ENCODE data around the gene RGS3.

RGS3 gene

DNA sequence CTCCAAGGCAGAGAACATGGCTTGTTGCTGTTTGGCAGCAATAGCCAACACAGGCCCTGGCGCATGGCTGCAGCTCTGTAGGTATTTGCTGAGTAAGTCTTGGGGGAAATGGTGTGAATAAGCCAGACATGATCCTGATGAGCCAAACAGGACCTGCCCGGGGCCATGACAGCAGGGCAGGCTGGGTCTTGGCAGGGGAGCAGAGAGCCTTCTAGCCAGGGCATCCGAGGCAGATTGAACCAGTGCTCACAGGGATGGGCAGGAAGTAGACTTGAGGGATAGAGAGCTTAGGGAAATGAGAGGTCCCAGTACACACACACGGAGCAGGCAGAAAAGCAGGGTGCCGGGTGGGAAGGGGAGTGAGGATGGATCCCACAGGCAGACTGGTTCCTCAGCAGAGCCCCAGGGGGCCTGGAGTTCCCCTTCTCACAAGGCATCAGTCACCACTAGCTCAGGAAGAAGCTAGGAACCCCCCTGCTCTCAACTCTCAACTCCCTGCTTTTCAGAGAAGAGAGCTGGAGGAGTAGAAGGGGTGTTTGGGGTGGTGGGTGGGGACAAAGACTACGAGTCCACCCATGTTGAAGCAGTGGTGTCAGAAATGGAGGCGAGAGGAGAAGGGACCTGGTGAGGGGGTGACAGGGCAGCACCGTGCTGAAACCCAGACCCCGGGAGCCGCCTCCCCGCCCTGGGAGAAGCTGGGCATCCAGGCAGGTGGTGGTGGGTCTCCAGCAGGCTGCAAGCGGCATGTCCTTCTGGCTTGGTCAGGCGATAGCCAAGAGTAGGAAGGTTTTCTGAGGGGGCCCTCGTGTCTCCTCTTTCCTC is 111.1 kb downstream of the RGS3 start:
- no peak for DNase-seq

DNA sequence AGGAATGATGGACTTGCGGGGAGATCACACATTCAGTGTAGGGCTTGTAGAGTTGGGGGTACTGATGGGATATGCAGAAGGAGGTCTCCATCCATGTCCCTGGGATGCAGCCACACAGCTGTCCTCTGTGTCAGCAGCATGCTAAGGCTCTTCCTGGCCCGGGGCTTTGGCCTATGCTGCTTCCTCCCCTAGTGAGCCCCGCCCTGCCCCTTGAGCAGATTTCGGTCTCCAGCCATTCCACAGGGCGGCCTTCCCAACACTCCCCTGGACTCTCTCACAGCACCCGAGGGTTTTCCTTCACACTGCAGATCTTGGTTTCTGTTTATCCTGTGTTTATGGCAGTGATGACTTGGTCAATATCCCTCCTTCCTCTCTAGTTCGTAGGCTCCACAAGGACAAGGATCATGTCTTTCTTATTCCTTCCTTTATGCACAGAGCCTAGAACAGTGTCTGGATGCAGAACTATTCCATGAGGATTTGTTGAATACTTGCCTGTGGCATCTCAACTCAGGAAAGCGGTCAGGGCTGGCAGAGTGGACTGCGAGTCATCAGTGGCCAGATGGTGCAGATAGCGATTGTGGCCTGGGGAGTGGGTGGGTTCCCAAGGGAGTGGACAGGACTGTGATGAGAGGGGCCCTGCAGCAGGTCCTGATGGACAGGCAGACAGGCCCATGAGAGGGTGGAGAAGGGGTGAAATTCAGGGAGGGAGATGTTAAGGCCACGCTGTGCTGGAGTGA is 114.2 kb downstream of the RGS3 start:
- no peak for DNase-seq

DNA sequence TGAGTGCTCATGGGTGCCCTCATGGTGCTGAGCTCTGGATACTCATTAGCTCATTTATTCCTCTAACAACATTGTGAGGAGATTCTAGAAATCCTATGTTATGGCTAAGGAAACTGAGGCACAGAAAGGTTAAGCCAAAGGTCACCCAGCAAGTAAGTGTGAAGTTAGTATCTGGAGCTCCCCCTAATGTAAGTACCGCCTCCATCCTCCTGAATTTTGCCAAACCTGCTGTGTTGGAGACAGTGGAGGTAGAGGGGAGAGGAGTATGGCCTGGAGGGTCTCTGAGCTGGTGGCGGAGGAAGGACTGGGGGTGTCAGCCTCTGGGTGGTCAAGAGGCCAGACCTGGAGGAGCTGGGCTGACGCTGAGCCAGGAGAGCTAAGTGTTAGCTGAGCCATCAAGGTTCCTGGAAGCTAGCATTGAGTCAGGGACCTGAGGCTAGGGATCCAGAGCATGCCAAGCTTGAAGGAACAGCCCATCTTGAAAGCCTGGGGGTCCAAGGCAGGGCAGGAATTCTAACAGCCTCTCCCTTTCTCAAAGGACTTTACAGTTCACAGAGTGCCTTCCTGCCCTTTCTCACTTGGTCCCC is 114.8 kb downstream of the RGS3 start:
- DNase-seq = no peak

DNA sequence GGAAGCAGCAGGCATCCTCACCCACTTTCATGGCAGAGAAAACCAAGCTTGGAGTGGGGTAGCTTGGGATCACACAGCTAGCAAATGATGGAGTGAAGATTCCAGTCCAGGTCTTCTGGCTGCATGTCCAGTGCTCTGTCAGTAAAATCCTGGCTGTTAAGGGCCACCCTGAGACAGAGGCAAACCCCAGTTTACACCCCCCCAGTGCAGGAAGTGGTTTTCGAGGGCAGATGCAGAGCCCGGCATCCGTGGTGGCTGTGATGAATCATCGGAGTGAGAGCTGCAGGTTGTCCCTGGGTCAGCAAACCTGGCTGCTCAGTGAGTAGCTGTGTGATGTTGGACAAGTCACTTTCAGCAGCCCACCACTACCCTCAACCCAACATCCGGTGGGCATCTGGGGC is 115.4 kb downstream of the RGS3 start:
- DNase-seq = no peak

DNA sequence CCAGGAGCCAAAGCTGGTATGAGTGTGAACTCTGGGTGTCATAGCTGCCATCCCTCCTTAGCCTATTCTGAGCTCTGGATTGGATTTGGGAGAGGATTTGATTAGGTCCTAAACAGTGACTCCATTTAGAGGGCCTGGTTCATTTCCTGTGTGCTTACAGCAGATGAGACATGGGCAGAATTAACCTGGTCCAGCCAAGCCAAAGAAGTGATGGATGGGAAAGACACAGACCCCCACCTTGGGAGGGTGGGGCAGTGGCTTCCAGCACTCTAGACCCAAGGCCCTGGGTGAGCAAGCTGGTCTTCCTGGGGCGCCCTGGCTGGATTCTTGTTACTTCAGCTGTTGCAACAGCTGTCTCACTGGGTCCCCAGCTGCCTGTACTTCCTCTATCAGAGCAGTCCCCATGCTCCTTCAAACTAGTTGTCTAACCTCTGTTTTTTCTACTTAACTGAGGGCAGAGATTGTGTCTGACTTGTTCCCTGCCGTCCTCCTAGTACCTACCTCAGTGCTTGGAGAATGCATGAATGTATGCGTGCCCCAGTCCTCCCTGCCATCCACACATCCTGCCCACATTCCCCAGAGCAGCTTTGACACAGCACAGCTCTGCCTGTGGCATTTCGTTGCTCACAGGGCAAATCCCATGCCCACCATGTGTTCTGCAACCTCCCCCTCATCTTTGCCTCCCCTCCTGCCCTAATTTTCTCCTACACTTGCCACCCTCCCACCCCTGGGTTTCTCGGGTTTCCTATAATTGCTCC is 115.9 kb downstream of the RGS3 start:
- no peak for DNase-seq

DNA sequence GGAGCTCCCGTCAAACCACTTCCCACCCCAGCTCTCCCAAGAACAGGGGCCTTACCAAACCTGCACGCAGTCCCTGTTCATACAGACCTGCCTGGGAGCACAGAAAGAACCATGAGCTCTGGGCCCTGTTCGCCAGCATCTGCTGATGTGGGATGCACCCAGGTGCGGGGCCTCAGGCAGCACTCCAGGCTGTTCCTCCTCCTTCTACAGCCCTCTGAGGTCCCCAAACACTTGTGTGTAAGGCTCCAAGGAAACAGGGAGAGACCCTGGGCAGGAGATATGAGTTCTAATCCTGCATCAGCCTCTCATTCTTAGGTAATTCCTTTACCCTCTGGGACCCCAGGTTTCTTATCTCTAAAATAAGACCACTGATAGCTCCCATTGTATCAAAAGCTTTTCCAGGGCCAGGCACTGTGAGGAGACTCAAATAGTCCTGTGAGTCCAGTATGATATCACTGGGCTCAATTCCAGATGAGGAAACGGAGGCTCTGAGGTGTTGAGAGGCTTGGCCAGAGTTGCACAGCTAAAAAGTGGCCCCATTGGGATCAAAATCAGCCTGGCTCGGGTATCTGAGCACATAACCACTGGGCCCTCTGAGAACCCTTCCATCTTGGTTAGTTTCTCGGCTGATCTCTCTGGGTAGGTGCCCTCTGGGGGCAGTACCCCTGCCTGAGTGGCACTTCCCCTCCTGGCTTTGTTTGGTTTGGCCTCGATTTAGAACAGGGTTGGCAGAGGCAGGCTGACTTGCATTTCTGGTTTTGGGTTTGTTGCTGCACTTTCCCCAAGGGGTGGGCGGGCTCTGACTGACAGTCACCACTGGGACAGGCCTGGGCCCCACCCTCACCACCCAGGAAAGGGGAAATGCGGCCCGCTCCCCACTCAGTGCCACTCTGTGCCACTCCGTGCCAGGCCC is 116.8 kb downstream of the RGS3 start:
- DNase-seq = no peak

DNA sequence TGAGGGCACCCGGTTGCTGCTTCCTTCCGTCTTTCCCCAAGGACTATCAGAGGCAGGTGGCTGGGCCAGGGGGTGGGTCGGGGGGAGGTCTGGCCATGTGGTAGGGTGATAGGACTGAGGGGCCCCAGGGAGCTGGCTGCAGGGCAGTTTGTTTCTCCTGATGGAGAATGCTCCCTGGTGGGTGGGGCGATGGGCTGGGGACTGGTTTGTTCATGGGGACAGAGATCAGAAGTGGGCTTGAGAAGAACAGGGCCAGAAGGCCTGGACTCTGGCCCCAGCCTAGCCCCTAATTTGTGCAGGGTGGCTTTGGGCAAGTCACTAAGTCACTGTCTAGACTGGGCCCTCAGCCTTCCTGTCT is 117.4 kb downstream of the RGS3 start:
- no peak for DNase-seq

DNA sequence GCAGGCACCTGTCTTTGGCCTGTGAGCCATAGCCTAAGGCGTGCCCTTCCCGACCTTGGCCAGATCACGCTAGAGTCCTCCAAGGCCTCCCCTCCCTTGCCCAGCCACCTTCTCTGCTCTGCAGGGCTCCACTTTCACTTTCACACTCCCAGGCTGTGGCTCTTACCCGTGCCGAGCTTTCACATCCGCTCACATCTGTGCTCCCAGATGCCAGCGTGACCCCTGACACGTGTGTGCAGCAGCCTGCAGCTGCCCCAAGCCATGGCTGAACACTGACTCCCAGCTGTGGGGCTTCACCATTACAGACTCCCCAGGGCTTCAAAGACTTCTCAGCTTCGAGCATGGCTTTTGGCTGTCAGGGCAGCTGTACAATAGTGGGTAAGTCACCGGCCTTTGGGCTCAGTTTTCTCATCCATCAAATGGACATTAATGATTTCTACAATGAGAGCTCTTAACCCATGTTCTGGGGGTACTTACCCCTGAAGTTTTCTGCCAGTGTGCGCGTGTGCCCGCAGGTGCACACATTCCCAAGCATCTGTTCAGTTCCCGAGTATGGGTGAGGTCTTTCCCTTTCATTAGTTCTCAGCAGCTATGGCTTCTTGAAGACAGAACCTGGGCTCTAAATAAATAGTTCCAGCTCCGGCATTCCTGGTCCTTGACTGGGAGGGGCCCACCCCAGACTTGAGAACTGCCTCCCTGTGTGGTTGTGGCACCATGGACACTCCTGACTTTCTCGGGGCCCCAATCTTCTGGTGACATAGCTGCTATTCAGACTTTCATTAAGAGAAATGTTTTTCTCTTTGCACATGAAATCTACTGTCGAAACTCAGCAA is 118.6 kb downstream of the RGS3 start:
- no peak for DNase-seq

DNA sequence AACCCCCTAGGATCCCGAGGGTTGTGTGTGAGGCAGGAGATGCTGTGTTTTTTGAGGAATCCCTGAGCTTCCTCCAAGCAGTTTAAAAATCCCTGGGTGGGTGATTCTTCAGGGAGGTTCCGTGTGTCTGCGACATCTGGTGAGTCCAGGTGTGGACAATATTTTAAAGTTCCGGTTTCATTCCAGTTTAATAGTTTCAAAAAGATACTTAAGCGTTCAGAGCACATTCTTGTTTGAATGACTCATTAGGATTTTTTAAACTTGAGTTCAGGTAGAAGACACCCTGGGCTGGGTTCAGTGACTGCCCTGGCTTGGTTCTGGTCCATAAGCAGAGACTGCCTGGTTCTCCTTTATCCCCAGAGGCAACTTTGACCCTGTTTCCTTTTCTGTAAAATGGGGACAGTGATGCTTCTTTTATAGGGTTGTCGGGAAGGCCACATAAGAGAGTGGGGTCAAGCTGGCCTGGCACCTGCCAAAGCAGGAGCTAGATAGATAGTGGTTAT is 119.2 kb downstream of the RGS3 start:
- DNase-seq = no peak

DNA sequence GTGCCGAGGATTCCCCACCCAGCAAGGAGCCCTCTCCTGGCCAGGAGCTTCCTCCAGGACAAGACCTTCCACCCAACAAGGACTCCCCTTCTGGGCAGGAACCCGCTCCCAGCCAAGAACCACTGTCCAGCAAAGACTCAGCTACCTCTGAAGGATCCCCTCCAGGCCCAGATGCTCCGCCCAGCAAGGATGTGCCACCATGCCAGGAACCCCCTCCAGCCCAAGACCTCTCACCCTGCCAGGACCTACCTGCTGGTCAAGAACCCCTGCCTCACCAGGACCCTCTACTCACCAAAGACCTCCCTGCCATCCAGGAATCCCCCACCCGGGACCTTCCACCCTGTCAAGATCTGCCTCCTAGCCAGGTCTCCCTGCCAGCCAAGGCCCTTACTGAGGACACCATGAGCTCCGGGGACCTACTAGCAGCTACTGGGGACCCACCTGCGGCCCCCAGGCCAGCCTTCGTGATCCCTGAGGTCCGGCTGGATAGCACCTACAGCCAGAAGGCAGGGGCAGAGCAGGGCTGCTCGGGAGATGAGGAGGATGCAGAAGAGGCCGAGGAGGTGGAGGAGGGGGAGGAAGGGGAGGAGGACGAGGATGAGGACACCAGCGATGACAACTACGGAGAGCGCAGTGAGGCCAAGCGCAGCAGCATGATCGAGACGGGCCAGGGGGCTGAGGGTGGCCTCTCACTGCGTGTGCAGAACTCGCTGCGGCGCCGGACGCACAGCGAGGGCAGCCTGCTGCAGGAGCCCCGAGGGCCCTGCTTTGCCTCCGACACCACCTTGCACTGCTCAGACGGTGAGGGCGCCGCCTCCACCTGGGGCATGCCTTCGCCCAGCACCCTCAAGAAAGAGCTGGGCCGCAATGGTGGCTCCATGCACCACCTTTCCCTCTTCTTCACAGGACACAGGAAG is 120.2 kb downstream of the RGS3 start:
- no peak for DNase-seq

DNA sequence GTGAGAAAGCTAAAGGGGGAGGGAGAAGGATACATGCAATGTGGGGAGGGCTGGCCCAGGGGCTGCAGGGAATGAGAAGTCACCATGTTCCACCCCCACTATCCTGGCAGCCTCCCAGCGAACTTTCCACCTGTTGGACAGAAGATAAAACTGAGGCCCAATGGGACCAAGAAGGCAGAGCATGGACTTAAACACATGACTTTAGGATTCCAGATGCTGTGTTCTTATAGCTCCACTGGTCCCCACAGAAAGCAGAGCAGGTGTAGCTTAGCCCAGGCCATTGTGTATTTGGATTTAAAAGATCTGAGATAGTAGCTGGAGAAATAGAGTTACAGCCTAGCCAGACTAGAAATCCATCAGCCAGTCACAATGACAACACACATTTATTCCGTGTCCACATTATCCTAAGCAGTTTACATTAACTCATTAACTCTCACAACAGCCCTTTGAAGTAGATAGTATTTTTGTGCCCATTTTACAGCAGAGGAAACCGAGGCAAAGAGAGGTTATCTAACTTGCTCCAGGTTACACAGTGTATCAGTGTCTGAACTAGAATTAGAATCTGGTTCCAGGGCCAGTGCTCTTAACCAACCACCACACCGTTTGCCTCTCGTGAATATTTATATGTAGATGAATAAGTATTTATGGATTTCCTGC is 121.0 kb downstream of the RGS3 start:
- DNase-seq = no peak

DNA sequence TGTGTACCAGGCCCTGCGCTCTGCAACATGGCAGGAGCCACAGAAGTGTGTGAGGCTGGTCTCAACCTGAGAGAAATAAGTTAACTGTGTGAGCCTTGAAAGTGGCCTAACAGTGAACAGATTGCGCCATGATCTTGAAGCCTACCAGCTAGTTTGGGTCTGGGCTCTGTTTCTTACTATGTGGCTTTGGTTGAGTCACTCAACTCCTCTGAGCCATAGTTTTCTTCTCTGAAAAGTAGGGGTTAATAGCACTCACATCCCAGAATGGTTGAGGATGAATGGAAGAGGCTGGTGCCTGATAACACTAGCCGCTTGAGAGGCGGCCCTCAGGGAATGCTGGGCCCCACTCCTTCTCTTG is 121.5 kb downstream of the RGS3 start:
- no peak for DNase-seq

DNA sequence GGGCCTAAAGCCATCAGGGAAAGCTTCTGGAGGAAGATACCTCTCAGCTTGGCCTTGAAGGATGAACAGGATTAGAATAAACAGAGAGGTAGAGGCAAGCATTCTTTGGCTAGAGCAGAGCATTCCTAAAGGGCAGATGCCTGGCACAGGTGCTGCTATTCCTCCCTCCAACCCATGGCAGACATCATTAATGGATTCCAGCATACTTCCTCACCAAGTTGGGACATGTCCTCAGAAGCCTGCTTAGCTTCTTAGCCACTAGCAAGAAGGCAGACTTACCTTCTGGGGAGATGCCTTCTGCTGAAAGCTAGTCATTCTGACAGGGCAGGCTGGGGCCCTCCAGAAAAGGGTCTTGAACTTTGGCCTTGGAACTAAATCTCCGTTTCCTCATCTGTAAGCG is 122.0 kb downstream of the RGS3 start:
- DNase-seq = no peak

DNA sequence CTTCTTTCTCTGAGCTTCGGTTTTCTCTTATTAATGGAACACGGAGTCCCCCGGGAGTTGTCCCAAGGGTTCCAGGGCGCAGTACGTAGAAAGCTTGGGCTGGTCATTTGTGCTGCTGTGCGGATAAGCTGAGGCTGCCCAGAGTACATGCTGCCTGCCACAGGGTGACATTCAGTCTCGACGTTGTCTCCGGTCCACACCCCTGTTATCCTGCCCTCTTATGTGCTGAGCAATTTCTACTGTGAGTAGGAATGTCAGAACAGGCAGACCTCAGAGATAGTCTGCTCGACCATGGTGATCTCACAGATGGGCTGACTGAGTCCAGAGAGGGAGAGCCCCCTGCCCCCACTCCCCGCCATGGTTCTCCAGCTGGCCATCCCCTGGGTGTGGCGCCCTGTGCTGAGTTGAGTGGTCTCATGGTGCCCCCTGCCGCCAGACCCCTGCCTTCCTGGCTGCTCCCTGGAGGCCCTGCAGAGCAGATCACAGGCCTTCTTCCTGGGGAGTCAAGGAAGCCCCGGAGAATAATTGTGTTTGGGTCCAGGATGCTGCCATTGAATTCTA is 124.0 kb downstream of the RGS3 start:
- no peak for DNase-seq

DNA sequence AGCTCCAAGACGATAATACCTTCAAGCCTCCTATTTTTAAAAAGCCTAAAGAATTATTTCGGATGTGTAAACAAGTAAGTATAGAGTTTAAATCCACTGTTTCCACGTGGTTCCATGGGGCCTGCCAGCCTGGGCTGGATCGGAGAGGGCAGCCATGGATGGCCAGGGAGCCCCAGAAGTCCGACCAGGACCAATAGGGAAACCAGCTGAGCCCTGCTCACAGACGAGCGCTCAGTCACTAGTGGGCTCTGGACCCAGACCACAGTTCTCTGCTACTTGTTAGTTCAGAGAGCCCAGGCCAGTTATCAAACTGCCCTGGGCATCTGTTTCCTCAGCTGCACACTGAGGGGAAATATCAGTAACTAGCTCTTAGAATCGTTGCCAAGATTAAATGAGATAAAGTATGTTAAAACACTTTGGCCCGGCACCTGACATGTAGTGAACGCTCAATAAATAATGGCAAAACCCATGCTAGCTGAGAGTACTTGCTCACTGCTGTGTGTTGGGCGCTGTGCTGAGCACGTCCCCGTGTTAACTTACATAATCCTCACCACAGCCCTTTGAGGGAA is 124.8 kb downstream of the RGS3 start:
- no peak for DNase-seq

DNA sequence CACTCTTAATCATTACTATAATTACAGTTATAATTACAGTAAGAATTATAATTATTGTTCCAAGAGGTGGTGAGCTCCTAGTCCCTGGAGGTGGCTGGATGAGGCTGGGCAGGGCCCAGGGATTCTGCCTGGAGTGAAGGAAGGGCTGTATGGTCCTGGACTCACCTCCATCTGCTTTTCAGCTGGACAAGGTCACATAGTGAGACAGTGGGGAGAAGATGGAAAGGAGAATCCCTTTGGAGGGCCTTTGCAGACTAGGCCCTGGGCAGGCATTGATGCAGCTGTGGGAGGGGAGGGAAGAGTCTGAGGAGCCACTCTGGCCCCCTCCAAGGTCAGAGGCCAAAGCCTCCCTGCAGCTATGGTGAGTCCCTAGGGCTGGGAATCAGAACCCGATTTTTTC is 125.4 kb downstream of the RGS3 start:
- no peak for DNase-seq

DNA sequence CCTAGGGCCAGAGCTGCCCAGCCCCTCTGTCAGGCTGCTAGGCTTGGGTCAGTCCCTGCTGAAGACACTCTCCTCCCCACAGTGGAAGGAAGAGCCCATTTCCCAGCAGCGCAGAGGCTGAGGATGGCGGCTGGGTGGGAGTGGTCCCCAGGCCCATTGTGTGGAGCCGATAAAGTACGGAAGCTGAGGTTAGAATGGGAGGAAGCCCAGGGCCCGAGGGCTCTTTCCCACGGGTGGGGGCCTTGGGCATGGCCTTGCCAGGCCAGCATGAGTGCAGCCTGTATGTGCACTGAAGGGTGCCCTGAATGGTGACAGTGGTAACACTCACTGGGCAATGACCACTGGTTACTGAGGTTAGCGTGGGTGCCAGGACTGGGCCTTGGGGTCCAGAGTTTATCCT is 125.9 kb downstream of the RGS3 start:
- no peak for DNase-seq

DNA sequence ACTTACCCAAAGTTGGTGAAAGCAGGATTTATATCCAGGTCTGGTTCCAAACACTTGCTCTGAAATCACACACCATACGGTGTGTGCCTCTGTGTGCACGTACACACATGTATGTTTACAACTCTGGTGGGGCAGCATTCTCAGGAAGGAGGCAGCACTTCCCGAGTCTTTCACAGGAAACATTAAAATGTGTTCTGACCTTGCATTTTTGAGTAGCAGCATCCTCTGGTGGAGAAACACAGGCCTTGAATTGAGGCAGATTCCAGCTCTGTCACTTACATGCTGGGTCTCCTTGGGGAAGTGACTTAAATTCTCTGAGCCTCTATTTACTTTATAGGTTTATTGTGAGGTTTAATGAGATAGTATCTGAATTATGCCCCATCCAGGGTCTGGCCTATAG is 126.4 kb downstream of the RGS3 start:
- no peak for DNase-seq

DNA sequence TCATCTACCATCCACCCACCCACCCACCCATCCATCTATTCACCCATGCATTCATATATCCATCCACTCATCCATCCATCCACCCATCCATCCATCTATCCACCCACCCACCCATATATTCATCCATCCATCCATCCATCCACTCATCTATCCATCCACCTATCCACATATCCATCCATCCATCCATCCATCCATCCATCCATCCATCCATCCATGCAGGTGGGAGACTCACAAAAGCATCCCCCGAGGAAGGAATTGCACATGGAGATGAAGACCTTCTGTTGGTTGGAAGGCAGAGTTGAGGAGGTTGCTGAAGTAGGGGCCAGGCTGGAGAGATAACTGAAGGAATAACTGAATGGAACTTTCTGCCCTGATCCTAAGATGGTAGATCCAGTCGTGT is 126.9 kb downstream of the RGS3 start:
- no peak for DNase-seq

Data from NCI-H748 treated with DMSO at 0.1 percent for 48 hours (cell line).